Psoas muscle (tissue), 8 donors: Measurements from ENCODE around the gene NEMF. TPM values are rescaled to one million over a fixed set of nuclear protein-coding genes. Genes with fewer than 3 reads are reported as not detected.
"Not testable (repeated sequence)": the region's sequence is repeated elsewhere in the genome, so short reads cannot be mapped to it uniquely, and the experiment has no call there.

Source experiments
- ATAC-seq, 4 donors: fragments of 200-7000 bp; cut with Tn5 transposase; one replicate each; pipeline ENCODE4 v1.9.1; 2020; ENCODE audit warnings: moderate library complexity in 3 of 4, mild to moderate bottlenecking in 2 of 4
- DNase-seq, 2 donors: peaks; one replicate each; pipeline ENCODE4 v3.0.0-alpha.2; 2020
- H3K27ac ChIP-seq: fragments of 200-600 bp; one replicate; pipeline ENCODE4 v1.8.0; 2022
- H3K27me3 ChIP-seq, 3 donors: fragments of 200-600 bp in 1 of 3; one replicate each; pipeline versions ENCODE4 v1.6.1 to v1.8.0; 2013 to 2022; ENCODE audit warnings: low read length in 2 of 3, mild to moderate bottlenecking in 2 of 3, moderate library complexity in 1 of 3; ENCODE audit not compliant: insufficient read depth in 3 of 3
- H3K36me3 ChIP-seq, 2 donors: fragments of 200-600 bp in 1 of 2; one replicate each; pipeline versions ENCODE4 v1.6.1 to v1.8.0; 2013 to 2022; ENCODE audit warnings: low read depth in 1 of 2, mild to moderate bottlenecking in 1 of 2, moderate library complexity in 1 of 2; ENCODE audit not compliant: insufficient read depth in 1 of 2
- H3K4me1 ChIP-seq: fragments of 200-600 bp; one replicate; pipeline ENCODE4 v1.8.0; 2022
- H3K4me3 ChIP-seq: fragments of 200-600 bp; one replicate; pipeline ENCODE4 v1.8.0; 2022; ENCODE audit warnings: mild to moderate bottlenecking
- H3K9me3 ChIP-seq: fragments of 200-600 bp; one replicate; pipeline ENCODE4 v1.8.0; 2022
- WGBS, 3 donors: extraction: QIAGEN DNeasy Blood & Tissue Kit; methylation state at CpG; one replicate each; pipeline versions ENCODE4 v1.1.6 to v1.1.7; 2013; 5-methylcytosine and 5-hydroxymethylcytosine counted together
- intact Hi-C, 2 donors: fragments of 100-400 bp; cut with DNase I; formaldehyde crosslinking; loops; one replicate each; pipeline versions ENCODE4 v1.11.0 to v1.14.2; 2022
- polyA plus RNA-seq, 3 donors: library from polyadenylated mRNA; stranded (reverse); fragments of 200-250 nt; gene quantifications; one replicate each; pipeline ENCODE4 v1.2.3, GENCODE V29; 2013
- total RNA-seq, 4 donors: library from RNA; stranded (reverse); fragmentation: NEBNext Ultra II Directional in 2 of 4; extraction: Animal tissue kit (Norgen Biotek cat#: 25700) in 2 of 4; gene quantifications; one replicate each; pipeline versions ENCODE4 v1.2.1 to v1.2.4, GENCODE V29; 2021 to 2023
- TF ChIP-seq, protein P1 (sequence below): fragments of 200-600 bp; IDR thresholded peaks from one replicate; pipeline ENCODE4 v1.8.0; 2022; ENCODE audit warnings: antibody characterized with exemption
- donor health status: healthy with polysubstance abuse.
- donor health status: DM: no; HTN: no; CAD: no; lungs with moderate emphysema.
- donor health status: Bipolar disorder and iron deficiency.
- donor health status: healthy.
- donor health status: DM: yes; HTN: yes; CAD: no.
- donor health status: DM: no; HTN: no; CAD: no.
- donor health status: DM: no; HTN: no; CAD: no.
- donor health status: DM: yes; HTN: yes; CAD: no.

The NEMF gene
- total and polyA plus RNA-seq, 7 donors = 20.5 to 68.3 (median 52.8) TPM

DNA sequence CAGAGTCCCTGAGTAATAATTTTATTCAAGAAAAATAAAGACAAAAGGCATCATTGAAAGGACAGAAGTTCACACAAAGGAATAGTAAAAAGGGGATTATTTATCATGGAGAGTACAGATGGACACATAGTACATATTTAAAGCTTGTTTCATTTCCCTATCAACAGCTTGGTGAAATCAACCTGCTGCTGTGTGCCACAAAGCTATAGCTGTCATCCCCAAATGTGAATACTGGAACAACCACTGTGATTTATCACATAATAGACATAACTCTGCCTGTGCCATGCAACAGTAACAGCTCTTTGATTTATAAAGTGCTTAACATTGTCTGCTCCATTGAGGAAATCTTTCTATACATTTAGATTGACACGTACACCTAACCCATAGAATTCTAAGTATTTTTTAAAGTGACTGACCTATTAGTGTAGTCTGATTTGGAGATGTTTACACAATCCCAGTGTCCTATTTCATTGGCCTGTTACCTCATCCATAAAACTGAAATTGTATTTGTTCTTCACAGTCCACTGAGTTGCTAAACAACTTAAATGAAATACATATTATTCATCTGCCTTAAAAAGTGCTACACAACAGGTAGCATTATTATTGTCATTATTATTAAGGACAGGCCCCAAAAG is 3.3 kb downstream of the NEMF start:
- Histone ChIP-seq H3K27me3 (no peaks in the 10 kb centered on the region), H3K36me3 (peaks cover 5 to 63% of the 10 kb centered on the region in 2 donors), H3K4me3 (no peak overlapping the region), H3K4me1 (peaks cover 23% of the 10 kb centered on the region), H3K27ac (peak overlapping the region; percentile 33), H3K9me3 (no peaks in the 10 kb centered on the region)
- intact Hi-C loops = no loop called here
- 43 to 83% (median 44%) methylated on average over 1 of the region's 1 CpG for WGBS, 3 donors
- TF ChIP-seq, protein P1, sequence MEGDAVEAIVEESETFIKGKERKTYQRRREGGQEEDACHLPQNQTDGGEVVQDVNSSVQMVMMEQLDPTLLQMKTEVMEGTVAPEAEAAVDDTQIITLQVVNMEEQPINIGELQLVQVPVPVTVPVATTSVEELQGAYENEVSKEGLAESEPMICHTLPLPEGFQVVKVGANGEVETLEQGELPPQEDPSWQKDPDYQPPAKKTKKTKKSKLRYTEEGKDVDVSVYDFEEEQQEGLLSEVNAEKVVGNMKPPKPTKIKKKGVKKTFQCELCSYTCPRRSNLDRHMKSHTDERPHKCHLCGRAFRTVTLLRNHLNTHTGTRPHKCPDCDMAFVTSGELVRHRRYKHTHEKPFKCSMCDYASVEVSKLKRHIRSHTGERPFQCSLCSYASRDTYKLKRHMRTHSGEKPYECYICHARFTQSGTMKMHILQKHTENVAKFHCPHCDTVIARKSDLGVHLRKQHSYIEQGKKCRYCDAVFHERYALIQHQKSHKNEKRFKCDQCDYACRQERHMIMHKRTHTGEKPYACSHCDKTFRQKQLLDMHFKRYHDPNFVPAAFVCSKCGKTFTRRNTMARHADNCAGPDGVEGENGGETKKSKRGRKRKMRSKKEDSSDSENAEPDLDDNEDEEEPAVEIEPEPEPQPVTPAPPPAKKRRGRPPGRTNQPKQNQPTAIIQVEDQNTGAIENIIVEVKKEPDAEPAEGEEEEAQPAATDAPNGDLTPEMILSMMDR = no peak
- no peak for DNase-seq
- ATAC-seq = no peak

DNA sequence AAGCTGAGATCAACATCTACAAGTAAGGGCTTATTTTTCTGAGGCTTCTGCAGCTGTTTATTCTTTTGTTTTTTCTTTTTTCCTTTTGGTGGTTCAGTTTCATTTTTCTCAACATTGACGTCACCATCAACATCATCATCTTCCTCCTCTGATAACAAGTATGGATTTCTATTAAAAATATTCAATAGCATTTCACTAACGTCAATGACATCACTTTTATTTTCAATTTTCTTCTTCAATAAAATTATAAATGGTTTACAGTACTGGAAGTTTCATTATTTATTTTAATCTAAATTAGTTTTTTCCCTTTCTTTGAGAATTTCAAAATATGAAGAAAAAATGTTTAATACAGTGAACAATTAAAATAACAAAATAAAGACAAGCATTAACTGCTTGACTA is 23.9 kb downstream of the NEMF start:
- TF ChIP-seq, protein P1 = no peak

DNA sequence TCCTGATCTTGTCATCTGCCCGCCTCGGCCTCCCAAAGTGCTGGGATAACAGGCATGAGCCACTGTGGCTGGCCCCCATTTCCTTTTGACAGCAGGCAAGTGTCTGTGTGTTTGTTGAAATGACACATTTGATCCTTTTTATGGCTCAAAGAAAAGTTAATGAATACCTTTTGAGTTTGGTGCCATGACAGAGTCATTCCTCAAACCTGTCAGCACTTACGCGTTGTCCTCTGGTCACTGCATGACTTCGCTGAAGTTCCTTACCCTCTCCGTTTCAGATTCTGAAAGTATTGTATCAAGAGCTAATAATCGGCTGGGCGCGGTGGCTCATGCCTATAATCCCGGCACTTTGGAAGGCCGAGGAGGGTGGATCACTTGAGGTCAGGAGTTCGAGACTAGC is 32.4 kb downstream of the NEMF start:
- TF ChIP-seq, protein P1 = no peak
- H3K27ac ChIP-seq = no peak overlapping the region
- H3K36me3 ChIP-seq = peaks cover 0 to 87% of the 10 kb centered on the region in 2 donors
- H3K4me3 ChIP-seq = no peak overlapping the region
- H3K27me3 ChIP-seq = no peaks in the 10 kb centered on the region
- peaks cover 12% of the 10 kb centered on the region for H3K9me3 ChIP-seq
- DNase-seq = no peak
- intact Hi-C loops = no loop called here
- 96 to 97% (median 96%) methylated on average over 12 of the region's 12 CpGs for WGBS, 3 donors
- H3K4me1 ChIP-seq = no peaks in the 10 kb centered on the region
- ATAC-seq = no peak

More for the DNA sequence above, 23.9 kb downstream of the NEMF start:
- WGBS, 3 donors = 80 to 83% (median 81%) methylated on average over 2 of the region's 2 CpGs
- peaks cover 15 to 100% of the 10 kb centered on the region in 2 donors for H3K36me3 ChIP-seq
- no peaks in the 10 kb centered on the region for H3K27me3 ChIP-seq
- no peaks in the 10 kb centered on the region for H3K4me1 ChIP-seq
- H3K27ac ChIP-seq = no peak overlapping the region
- no peaks in the 10 kb centered on the region for H3K9me3 ChIP-seq
- DNase-seq = no peak
- no peak overlapping the region for H3K4me3 ChIP-seq
- intact Hi-C loops = loop anchor here (1.0 to 5.0 kb wide), 2 partner anchors 41 to 194 kb away; no protein-coding TSS in a partner anchor
- no peak for ATAC-seq

DNA sequence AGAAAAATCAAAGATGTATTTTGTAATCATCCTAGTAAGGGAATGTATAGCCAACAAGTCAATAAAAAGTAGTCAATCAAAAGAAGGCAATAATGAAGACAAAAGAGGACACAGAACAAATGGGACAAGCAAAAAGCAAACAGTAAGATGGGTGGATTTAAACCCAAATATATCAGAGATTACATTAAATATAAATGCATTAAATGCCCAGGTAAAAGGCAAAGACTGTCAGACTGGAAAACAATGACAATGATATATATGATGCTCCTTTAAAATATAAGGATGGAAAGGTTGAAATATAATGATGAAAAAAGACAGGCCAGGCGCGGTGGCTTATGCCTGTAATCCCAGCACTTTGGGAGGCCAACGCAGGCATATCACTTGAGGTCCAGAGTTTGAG is 35.7 kb downstream of the NEMF start:
- WGBS, 3 donors = 95 to 100% (median 98%) methylated on average over 3 of the region's 3 CpGs
- DNase-seq (no peak), ATAC-seq (no peak)
- Histone ChIP-seq H3K36me3 (peaks cover 0 to 87% of the 10 kb centered on the region in 2 donors), H3K4me1 (no peaks in the 10 kb centered on the region), H3K9me3 (peaks cover 12% of the 10 kb centered on the region), H3K4me3 (no peak overlapping the region), H3K27me3 (no peaks in the 10 kb centered on the region), H3K27ac (no peak overlapping the region)
- intact Hi-C loops = no loop called here
- TF ChIP-seq, protein P1 = no peak

DNA sequence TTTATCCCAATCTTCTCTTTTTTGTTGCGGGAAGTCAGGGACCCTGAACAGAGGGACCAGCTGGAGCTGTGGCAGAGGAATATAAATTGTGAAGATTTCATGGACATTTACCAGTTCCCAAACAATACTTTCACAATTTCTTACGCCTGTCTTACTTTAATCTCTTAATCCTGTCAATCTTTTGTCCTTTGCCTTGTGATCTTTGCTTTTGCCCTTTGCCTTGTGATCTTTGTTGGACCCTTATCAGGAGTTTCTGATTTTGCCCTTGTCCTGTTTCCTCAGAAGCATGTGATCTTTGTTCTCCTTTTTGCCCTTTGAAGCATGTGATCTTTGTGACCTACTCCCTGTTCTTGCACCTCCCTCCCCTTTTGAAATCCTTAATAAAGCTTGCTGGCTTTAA is 36.5 kb downstream of the NEMF start:
- ATAC-seq, DNase-seq, H3K27me3 ChIP-seq, H3K27ac ChIP-seq, H3K4me3 ChIP-seq, H3K4me1 ChIP-seq, intact Hi-C loops: not testable (repeated sequence)
- peaks cover 12% of the 10 kb centered on the region for H3K9me3 ChIP-seq
- peaks cover 0 to 94% of the 10 kb centered on the region in 2 donors for H3K36me3 ChIP-seq
- 98 to 100% (median 98%) methylated on average over 2 of the region's 2 CpGs for WGBS, 3 donors
